HG02571 (cell line): Measurements from ENCODE around the gene CACNA2D3.

Source experiments
- ATAC-seq: cut with Tn5 transposase; IDR thresholded peaks from one replicate; pipeline ENCODE4 v1.9.1; 2021; ENCODE audit warnings: mild to moderate bottlenecking, moderate library complexity; ENCODE audit not compliant: unreplicated experiment

The CACNA2D3 gene

DNA sequence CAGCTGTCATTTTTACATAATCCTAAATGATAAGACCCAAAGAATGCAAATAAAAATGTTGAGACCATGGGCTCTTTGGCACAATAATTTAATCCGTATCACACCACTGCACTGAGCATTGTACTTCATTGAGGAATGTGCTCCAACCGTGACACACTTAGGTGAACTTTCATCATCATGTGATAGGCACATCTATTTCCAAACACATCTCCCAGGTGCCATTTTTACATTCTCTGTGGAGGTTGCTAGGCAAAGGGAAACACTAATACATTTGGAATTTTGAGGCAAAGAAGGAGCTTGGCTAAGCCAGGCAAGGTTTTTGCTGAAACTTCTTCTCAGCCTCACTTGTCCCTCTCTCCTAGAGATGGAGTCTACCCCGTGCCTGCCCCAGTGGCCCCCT lies 736.8 kb downstream of the CACNA2D3 start:
- no peak for ATAC-seq

DNA sequence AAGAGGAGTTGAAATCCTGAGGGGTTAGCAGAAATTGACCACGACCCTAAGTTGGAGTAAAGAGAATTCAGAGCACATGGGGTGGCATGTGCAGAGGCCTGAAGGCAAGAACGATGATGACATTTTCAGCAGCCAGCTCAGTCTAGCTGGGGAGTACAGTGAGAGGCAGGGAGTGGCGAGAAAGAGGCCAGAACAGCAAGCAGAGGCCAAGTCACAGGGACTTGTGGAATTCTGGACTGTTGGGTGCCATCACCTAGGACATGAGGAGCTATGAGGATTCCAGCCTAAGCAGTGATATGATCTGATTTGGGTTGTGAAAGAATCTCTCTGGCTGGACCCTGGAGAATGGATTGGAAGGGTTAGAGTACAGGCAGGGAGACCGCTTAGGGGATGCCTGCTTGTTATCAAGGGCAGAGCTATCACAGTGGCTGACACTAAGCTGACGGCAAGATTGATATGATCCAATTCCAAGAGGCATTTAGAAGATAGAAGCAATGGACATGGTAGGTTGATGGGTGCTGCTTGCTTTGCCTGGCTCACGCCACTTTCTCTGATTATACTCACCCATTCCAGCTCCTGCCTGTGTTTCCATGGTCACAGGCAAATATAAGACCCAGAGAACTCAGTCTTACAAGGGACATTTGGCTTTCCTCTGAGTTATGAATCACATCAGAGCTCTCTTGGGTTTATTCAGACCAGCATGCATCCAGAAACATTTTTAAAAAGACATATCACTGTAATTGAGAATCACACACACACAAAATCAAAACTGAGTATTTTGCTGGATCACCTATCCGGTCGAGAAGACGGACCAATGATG lies 739.1 kb downstream of the CACNA2D3 start:
- ATAC-seq = no peak

DNA sequence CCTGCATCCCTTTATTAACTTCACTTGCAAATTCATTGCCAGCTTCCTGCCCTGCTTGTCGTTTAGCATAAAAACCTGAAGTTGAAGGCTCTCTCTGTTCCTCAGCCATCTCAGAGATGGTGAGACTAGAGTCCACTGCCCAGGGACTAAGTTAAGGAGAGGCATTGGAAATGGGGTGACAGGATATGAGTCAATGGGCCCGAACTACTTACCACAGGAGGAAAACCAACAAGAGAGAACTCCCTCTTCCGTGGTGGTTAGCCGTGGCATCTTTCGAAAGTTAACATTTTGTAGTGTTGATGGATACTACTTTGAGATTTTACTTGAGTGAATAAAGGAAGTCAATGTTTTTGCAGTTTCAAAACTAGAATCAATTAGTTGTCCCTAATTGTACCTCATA lies 740.2 kb downstream of the CACNA2D3 start:
- ATAC-seq = no peak

DNA sequence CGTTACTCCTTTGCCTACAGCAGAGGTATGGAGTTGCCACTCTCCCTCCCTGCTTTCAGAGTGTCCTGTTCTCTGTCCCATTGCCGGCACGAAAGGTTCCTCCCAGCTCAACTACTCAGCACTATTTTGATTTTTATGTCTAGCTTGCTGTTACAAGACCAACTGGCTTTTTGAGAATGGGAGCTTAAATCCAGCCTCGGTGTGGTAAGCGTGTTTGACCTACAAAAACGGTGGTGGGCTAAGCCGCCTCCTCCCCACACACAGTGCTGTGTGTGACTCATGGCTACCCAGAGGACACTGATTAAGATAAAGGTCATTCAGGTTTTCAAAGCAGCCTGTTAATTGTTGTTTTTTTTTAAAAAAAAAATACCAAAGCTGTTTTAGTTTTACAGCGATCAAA lies 741.0 kb downstream of the CACNA2D3 start:
- no peak for ATAC-seq

DNA sequence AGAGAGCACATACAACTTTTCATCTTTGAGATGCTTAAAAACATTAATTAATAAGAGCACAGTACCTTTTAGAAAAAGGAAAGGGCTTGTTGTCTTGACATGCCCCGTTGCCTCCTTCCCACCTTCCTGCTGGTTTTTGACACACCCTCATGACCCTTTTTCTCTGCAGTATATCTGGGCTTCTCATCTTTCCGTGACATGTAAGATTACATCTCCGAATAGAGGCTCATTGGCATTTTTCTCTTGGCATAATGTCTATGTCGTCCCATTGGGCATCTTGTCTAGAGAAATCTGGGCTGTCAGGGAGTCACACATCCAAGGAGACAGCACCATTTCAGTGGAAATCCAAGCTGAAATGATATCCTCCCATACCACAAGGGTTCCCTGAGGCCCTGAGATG lies 741.4 kb downstream of the CACNA2D3 start:
- ATAC-seq = no peak

DNA sequence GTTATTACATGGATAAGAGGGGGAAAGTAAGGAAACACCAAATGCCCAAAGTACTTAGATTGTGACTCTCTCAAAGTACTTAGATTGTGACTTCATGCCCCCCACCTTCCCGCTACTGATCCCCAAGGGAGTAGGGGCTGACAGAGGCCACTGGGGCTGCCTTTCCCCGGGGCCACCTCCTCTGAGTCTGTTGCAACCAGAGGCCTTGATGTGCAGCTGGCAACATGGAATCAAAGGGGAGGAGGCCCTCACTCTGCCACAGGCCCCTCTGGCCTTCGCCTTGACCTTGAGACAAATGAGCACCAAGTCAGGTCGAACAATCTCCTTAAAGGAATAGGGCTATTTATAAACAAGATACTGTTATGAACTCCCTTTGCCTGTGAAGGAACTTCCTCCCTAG lies 743.0 kb downstream of the CACNA2D3 start:
- no peak for ATAC-seq

DNA sequence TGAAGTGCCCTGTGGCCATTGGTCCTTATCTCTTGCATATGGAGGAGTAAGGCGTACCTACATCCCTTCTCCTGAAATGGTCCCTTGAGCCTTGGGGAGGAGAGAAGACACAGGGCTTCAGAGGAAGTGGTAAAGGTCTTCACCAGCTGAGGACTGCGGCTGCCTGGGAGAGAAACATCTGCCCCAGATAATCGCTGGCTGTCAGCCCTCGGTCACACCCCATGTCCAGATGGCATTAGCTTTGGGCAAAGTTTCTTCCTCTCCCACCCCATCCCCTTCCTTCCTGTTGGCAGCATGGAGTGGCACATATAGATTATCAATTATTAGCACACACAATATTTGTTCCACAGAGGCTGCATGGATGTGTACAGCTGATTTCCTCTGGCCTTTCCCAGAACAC lies 743.9 kb downstream of the CACNA2D3 start:
- no peak for ATAC-seq

DNA sequence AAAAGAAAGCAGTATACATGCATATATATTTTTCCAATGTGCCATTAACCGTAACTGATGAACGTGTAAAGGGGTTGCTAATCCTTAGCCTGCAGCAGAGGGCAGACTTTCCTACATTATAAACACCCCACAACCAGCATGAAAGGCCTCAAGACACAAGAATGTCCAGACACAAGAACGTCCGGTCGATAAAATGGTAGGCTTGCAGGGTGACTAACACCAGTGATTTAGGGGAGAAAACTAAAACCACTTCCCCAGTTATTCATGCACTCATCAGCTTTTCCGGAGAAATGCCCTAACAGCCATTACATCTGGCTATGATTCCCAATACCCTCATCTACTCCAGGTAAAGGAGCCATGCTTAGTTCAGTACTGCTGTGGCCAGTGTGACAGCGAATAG lies 748.1 kb downstream of the CACNA2D3 start:
- no peak for ATAC-seq

DNA sequence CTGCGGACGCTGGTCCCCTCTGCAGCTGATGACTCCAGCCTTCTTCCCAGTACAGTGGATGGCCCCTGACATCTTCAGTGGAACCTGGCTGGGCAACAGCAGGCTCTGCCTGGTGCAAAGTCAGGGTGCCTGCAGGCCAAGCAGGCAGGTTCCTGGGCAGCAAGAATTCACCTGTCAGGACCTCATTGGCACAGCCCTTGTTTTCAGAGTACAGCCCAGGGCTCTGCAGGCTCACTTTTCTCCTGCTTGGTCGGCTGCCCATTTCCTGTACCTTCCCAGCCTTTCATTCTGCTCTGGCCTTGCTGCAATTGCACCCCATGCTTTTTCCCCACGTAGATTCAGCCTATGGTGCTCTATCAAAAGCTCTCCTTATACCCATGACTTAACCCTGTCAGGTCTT lies 749.5 kb downstream of the CACNA2D3 start:
- ATAC-seq = no peak

DNA sequence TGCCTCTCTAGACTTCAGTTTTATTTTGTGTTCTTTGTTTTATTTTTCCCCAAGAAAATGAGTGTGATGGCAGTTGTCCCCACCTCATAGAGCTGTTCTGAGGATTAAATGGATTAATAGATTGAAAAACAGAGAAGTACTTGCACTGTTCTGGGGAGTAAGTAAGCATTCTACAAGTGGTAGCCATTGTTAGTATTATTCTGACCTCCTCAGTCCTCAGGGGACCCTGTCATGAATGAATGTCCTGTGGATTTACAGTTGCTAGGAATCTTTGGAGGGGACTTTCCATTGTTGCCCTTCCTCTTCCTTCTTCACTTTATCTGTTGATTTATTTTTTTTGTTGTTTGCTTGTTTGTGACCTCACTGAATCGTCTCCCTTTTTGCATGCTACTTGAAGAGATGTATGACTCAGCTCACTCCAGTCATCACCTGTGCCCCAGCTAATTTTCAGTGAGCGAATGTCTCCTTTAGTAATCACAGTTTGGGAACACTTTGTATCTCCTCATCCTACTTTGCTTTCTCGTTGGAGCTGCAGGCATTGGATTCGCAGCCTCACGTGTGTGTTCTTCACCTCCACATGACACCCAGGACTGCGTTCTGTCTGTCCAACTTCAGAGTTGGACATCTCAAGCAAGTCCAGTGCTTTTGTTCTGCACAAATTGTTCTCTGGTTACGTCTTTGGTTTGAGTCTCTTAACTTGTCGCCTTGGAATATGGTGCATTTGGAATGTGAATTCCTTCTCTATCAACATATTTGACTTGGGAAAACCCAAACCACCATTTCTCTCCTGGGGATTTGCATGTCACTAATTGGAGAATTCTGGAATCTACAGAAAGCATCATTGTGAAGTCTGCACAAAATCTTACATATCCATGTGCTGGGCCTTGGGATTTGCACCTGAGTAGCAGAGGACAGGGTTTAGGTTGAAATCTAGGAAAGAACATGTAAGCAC lies 751.0 kb downstream of the CACNA2D3 start:
- no peak for ATAC-seq

DNA sequence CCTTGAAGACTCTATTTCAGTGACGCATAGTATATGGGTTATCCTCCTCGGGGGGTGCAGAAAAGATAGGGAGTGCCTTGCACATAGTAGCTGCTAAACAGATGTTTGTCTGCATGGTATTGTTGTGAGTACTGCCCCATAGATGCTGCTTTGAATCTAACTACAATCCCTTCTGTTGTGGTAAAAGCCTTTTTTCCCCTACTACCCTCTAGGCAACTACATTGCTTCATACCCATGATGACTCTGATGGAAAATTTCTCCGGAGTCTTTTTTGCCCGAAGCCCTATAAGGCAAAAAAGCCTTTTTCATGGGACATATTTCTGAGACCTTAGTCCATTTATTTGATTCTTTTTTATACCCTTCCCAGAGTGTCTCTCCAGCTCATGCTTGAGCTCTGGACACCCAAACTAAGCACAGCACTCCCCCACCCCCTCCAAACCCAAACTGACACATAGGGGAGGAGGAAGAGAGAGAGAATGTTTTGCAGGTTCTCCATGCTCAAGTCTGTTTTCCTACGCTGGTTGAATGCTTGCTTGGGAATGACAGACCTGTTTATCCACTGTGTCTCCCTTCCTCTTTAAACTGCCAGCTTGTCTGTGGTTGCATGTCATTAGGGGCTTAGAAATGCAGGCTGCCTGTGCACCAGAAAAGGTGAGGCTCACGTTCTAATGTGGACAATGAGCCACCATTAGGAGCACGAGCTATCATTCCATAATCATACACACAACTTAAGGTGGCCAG lies 752.6 kb downstream of the CACNA2D3 start:
- no peak for ATAC-seq

DNA sequence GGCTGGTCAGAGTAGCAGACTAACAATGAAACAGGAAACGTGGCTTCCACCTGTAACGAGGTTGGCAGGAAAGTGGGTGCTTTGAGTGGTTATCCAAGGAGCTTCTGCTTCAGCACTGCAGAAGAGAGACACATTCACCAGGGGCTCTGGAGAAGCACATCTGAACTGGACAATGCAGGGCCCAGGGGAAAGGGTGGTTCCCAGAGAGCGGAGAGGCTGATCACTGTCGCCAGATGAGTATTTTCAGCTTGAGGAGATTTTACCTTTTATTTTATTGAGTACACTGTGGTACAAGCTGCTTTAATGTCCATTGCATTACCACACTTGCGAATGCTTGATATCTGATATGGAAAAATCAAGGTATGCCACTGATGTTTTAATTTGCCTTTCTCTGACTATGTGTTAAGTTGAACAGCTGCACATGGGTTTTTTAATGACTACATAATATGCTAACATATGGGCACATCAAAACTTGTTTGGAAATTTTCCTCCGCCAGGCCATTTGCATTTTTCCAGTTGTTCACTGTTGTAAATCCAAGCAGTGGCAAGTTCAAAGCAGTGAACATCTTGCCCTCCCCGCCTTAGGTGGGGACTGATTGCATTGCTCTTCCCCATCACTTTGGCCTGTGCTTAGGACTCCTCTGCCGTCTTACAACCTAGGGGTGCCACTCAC lies 753.4 kb downstream of the CACNA2D3 start:
- ATAC-seq = no peak

DNA sequence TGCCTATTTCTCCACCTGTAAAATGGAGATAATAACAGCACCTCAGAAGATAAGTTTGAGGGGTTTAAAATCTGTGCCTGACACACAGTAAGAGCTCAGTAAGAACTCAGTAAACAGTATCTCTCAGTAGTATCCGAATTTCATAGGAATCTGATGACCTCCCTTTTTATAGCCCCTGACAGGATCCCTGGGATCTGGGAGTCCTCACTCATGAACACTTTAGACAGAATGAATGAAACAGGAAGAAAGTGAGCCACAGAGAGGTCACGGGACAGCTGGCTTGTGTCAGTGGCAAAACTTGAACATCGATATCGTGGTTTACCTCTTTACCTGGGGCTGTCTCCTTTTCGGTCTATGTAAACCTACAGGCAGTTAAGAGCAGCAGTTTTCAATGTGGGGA lies 754.3 kb downstream of the CACNA2D3 start:
- no peak for ATAC-seq

DNA sequence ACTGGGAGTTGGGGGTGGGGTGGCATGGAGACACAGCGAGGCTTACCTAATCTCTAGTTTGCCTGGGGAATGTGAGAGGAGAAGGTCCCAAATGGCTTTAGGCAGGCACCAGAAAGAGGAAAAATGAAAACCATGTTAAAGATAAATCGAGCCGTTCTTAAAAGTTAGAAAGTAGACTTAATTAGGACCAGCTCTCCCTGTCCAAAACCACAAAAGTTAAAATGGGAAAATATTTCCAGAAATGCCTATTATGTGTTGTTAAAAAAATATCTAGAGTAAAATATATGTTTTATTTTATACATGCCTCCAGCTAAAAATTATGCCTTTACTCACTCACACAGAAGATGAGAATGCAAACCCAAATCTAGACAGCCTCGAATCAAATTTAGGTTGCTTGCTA lies 755.4 kb downstream of the CACNA2D3 start:
- no peak for ATAC-seq

DNA sequence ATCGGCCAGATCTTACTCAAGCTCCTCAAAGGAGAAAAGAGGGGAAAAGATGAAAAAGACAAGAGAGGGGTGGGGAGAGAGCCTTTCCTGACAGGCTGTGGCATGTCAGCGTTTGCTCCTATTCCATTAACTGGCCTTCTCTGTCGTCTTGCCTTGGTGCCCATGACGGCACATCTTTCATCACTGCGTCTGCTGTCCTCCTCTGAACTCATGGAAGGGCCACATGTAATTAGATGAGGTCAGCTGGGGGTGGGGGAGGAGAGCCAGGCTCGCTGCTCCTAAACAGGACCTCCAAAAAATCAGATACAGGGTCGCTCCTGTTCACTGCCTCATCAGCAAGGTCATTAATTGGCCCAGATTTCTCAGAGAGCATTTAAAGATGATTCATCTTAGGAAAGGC lies 755.8 kb downstream of the CACNA2D3 start:
- no peak for ATAC-seq

DNA sequence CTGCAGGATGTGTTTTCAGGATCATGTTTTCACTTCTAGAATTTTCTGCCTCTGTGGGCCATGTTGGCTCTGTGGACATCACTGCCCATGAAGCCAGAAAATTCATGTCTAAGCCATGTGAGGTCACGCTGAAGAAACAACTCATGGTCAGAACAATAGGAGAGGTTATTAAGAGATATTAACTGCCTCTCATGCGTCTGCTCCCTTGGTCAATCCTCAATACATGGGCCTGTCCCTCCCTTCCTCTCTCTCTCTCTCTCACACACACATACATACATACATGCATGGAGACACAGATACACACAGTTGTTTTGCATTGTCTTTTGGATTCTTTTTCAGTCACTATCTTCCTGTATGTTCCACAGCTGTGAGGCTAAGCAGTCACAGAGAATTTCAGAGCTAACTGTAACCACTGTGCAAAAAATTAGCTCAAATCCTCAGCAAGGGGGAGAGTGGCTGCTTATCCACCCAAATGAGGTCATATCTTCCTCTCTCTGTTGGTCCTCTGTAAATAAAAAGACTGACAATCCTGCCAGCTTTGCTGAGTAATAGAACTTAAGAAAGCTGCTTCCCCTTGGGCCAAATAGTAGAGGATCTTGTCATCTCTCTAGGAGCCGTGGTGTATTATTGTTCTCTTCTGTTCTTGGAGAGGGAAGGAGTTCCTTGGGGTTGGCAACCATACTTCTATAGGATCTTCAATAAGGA lies 759.9 kb downstream of the CACNA2D3 start:
- ATAC-seq = no peak

DNA sequence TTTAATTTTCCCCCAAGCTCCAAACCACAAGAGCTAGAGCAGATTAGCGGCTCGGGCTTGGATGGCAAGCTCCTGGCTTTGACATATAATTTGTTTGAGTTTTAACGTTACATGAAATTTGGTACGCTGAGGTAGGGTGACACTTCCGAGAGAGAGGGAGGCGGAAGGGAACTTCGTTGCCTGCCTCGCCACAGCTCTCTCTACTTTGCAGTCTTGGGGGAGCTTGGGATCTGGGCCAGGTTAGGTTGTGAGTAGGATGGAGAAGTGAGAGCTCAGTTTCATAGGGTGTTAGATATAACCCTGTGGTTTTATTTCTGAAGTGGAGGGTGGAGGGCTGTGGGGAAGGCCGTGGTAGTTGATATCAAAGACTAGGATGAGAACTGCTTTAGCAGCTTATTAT lies 765.8 kb downstream of the CACNA2D3 start:
- no peak for ATAC-seq

DNA sequence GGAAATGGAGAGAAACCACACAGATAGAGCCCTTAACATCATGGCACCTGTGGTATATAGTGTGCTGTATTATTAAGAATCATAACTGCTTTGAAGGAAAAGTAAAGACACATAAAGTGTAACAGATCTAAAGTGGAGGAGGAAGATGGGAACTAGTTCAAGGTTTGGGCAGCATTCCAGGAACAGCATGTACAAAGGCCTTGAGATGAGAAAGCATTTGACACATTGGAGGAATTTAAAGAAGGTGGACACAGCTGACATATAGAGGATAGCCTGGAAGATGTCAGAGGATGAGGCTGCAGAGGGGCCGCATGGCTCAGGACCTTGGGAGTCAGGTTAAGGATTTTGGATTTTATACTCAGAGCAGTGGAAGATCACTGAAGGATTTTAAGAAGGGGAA lies 766.5 kb downstream of the CACNA2D3 start:
- ATAC-seq = no peak

DNA sequence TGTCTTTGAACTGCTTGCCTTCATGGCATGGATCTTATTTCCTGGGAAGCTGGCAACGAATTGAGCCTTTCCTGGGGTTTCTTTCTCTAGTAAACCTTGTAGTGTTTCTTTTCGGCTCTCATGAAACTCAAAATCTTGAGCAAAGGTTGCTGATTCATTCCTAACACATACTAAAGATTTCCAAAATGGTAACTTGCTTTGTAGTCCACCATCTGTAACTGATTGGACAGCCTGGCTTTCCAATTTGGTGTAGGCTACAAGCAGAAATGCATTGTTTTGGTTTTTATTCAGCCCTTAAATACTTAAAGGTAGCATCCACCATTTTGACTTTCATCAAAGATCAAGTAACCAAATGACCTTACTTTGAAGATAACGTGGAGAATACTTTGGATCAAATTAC lies 767.4 kb downstream of the CACNA2D3 start:
- no peak for ATAC-seq

DNA sequence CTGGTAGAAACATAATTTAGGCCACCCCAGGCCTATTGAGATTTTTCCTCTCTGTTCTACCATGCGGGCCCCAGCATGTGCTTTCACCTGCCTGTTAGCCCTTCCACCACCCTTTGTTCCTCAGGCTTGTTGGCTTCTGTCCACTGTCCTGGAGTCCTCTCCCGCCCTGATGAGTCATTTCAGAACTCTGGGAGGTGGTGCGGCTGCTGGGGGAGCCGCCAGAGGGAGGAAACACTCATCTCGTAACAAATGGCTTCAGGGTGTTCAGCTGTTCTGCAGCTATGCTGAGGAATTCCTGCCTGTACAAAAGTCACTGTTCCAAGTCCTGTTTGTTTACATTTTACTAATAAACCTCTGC lies 769.2 kb downstream of the CACNA2D3 start:
- ATAC-seq = no peak
